HG03135 (cell line): ENCODE measurements around the gene SPATA6L.

Experiments
- ATAC-seq: cut with Tn5 transposase; IDR thresholded peaks from one replicate; pipeline ENCODE4 v1.9.1; 2021; ENCODE audit warnings: mild to moderate bottlenecking, moderate library complexity; ENCODE audit not compliant: unreplicated experiment

Gene SPATA6L

GRCh38 chr9:4590430-4591122 is 75.7 kb downstream of the SPATA6L start:
- ATAC-seq, result no peak

- no peak for ATAC-seq
Measured at GRCh38 chr9:4588721-4589120, 77.6 kb downstream of the SPATA6L start.

- ATAC-seq, result no peak
Measured at GRCh38 chr9:4585135-4585534, 81.1 kb downstream of the SPATA6L start.

- no peak for ATAC-seq
Measured at GRCh38 chr9:4584636-4585035, 81.6 kb downstream of the SPATA6L start.

GRCh38 chr9:4583001-4583400 is 83.3 kb downstream of the SPATA6L start:
- no peak for ATAC-seq

GRCh38 chr9:4581861-4582565 is 84.3 kb downstream of the SPATA6L start:
- no peak for ATAC-seq

- no peak for ATAC-seq
Measured at GRCh38 chr9:4581035-4581760, 85.1 kb downstream of the SPATA6L start.

- ATAC-seq, result no peak
Measured at GRCh38 chr9:4579001-4579400, 87.3 kb downstream of the SPATA6L start.

- no peak for ATAC-seq
Measured at GRCh38 chr9:4576448-4576847, 89.8 kb downstream of the SPATA6L start.

- ATAC-seq, result no peak
Measured at GRCh38 chr9:4575997-4576396, 90.3 kb downstream of the SPATA6L start.

GRCh38 chr9:4574657-4575243 is 91.5 kb downstream of the SPATA6L start:
- ATAC-seq, result no peak

- ATAC-seq, result no peak
Measured at GRCh38 chr9:4573634-4574389, 92.5 kb downstream of the SPATA6L start.

GRCh38 chr9:4573176-4573575 is 93.1 kb downstream of the SPATA6L start:
- ATAC-seq, result no peak

GRCh38 chr9:4572184-4572826 is 94.0 kb downstream of the SPATA6L start:
- ATAC-seq, result no peak

- no peak for ATAC-seq
Measured at GRCh38 chr9:4569101-4569500, 97.2 kb downstream of the SPATA6L start.

- ATAC-seq, result no peak
Measured at GRCh38 chr9:4567601-4568000, 98.7 kb downstream of the SPATA6L start.

- no peak for ATAC-seq
Measured at GRCh38 chr9:4566806-4567205, 99.5 kb downstream of the SPATA6L start.

GRCh38 chr9:4563105-4563504 is 103.2 kb downstream of the SPATA6L start:
- ATAC-seq, result no peak

GRCh38 chr9:4559261-4560182 is 106.8 kb downstream of the SPATA6L start:
- peak; percentile 66 for ATAC-seq
